A549 (cell line): ENCODE data around the gene SEMA3C. TPM values are rescaled to one million over a fixed set of nuclear protein-coding genes. Genes with fewer than 3 reads are reported as not detected.

Source experiments
- ATAC-seq, 2 experiments: fragments of 200-7000 bp in 1 of 2; fragments of >200 bp in 1 of 2; cut with Nextera tagmentation in 1 of 2; cut with Tn5 transposase in 1 of 2; 3 replicates each; pipeline versions ENCODE4 v1.8.0 to v1.9.1; 2018 to 2020; ENCODE audit warnings: mild to moderate bottlenecking in 1 of 2, moderate library complexity in 1 of 2
- CTCF ChIA-PET: fragments of 300-600 bp; sonication (Branson Sonifier 250); formaldehyde crosslinking; extraction: SDS; loops from one replicate; lab custom pipeline; 2021; ENCODE audit warnings: antibody characterized with exemption, inconsistent platforms; lab: Yijun Ruan, JAX
- POLR2A ChIA-PET: fragments of 350-600 bp; formaldehyde crosslinking; extraction: SDS; loops from one replicate; lab custom pipeline; 2021; ENCODE audit warnings: antibody characterized with exemption, inconsistent platforms; lab: Yijun Ruan, JAX
- DNase-seq, 2 experiments: peaks; one replicate each; pipeline versions ENCODE4 v3.0.0 to v3.0.0-alpha.2; 2011 to 2016; ENCODE audit warnings: low read depth in 1 of 2, low spot score in 1 of 2
- FAIRE-seq: peaks from 2 replicates; lab custom pipeline; 2011; peaks lifted over from hg19 to GRCh38; lab: Jason Lieb, UNC
- H3K27ac ChIP-seq, 2 experiments: fragments of >200 bp; sonication (Bioruptor Twin); formaldehyde crosslinking; 3 replicates each; pipeline ENCODE4 v1.5.1; 2016 to 2017
- H3K4me1 ChIP-seq: fragments of >200 bp; sonication (Bioruptor Twin); formaldehyde crosslinking; 3 replicates; pipeline ENCODE4 v1.6.1; 2016
- H3K4me2 ChIP-seq: fragments of >200 bp; sonication (Bioruptor Twin); formaldehyde crosslinking; 3 replicates; pipeline ENCODE4 v1.6.1; 2016
- H3K4me3 ChIP-seq: fragments of >200 bp; sonication (Bioruptor Twin); formaldehyde crosslinking; 3 replicates; pipeline ENCODE4 v1.5.1; 2016
- H3K9me3 ChIP-seq: fragments of >200 bp; sonication (Bioruptor Twin); formaldehyde crosslinking; 3 replicates; pipeline ENCODE4 v1.6.1; 2016
- BHLHE40 ChIP-seq: IDR thresholded peaks from 2 replicates; pipeline ENCODE4 v1.6.1; 2012; ENCODE audit warnings: low read depth, low read length, inconsistent platforms
- CBX2 ChIP-seq: fragments of 200-600 bp; sonication (generic); IDR thresholded peaks from 2 replicates; pipeline ENCODE4 v1.6.1; 2016; ENCODE audit warnings: low read depth, mild to moderate bottlenecking, borderline replicate concordance
- CHD2 ChIP-seq: fragments of 150-350 bp; IDR thresholded peaks from 2 replicates; pipeline ENCODE4 v1.6.1; 2014; ENCODE audit warnings: low read length; ENCODE audit not compliant: partially characterized antibody
- EHF ChIP-seq: fragments of 250-450 bp; sonication (Bioruptor Pico); IDR thresholded peaks from 2 replicates; pipeline ENCODE4 v1.5.0; 2020; ENCODE audit warnings: mild to moderate bottlenecking
- FOSL2 ChIP-seq, 2 experiments: fragments of 450-650 bp in 1 of 2; fragments of >200 bp in 1 of 2; sonication (Bioruptor Twin) in 1 of 2; formaldehyde crosslinking; IDR thresholded peaks; 2 replicates each; pipeline versions ENCODE4 v1.5.0 to v1.6.1; 2016 to 2020; ENCODE audit warnings: mild to moderate bottlenecking in 1 of 2, moderate library complexity in 1 of 2
- FOXS1 ChIP-seq: fragments of 250-450 bp; sonication (Bioruptor Pico); IDR thresholded peaks from 2 replicates; pipeline ENCODE4 v1.5.0; 2020; ENCODE audit warnings: mild to moderate bottlenecking, moderate library complexity
- GATA3 ChIP-seq: IDR thresholded peaks from 2 replicates; pipeline ENCODE4 v1.6.1; 2012; ENCODE audit warnings: borderline replicate concordance
- JUN ChIP-seq, 2 experiments: fragments of >200 bp; sonication (Bioruptor Twin); formaldehyde crosslinking; IDR thresholded peaks; 2 replicates in 1 of 2; 3 replicates in 1 of 2; pipeline ENCODE4 v1.6.1; 2016 to 2017
- JUNB ChIP-seq: fragments of >200 bp; sonication (Bioruptor Twin); formaldehyde crosslinking; IDR thresholded peaks from 2 replicates; pipeline ENCODE4 v1.6.1; 2016
- NR3C1 ChIP-seq: fragments of >200 bp; sonication (Bioruptor Twin); formaldehyde crosslinking; IDR thresholded peaks from 3 replicates; pipeline ENCODE4 v1.6.1; 2017
- PHF8 ChIP-seq: fragments of 200-600 bp; sonication (generic); IDR thresholded peaks from 2 replicates; pipeline ENCODE4 v1.6.1; 2016; ENCODE audit warnings: low read depth, mild to moderate bottlenecking, antibody characterized with exemption, moderate library complexity, borderline replicate concordance
- POLR2AphosphoS2 ChIP-seq: conservative IDR thresholded peaks from 2 replicates; pipeline ENCODE4 v1.6.1; 2012; ENCODE audit warnings: low read length, improper control_type of control experiment, inconsistent platforms
- RAD21 ChIP-seq, 2 experiments: fragments of >200 bp in 1 of 2; sonication (Bioruptor Twin) in 1 of 2; formaldehyde crosslinking in 1 of 2; IDR thresholded peaks in 1 of 2; conservative IDR thresholded peaks in 1 of 2; 2 replicates in 1 of 2; 3 replicates in 1 of 2; pipeline ENCODE4 v1.6.1; 2012 to 2018; ENCODE audit warnings: inconsistent platforms in 1 of 2
- RARB ChIP-seq: fragments of 250-450 bp; sonication (Bioruptor Pico); IDR thresholded peaks from 2 replicates; pipeline ENCODE4 v1.8.0; 2021; ENCODE audit warnings: mild to moderate bottlenecking, moderate library complexity
- SMC3 ChIP-seq: fragments of >200 bp; sonication (Bioruptor Twin); formaldehyde crosslinking; IDR thresholded peaks from 3 replicates; pipeline ENCODE4 v1.6.1; 2018; ENCODE audit warnings: inconsistent platforms
- TP53 ChIP-seq: fragments of 250-450 bp; sonication (Bioruptor Pico); IDR thresholded peaks from 2 replicates; pipeline ENCODE4 v1.5.0; 2021; ENCODE audit warnings: mild to moderate bottlenecking, moderate library complexity
- ZFP36 ChIP-seq: fragments of 450-650 bp; IDR thresholded peaks from 2 replicates; pipeline ENCODE4 v1.6.1; 2014; ENCODE audit warnings: borderline replicate concordance; ENCODE audit not compliant: partially characterized antibody
- WGBS: methylation state at CpG from one replicate; pipeline ENCODE4 v1.1.6; 2017; ENCODE audit errors: missing lambda C conversion rate; 5-methylcytosine and 5-hydroxymethylcytosine counted together
- polyA plus RNA-seq, 4 experiments: library from polyadenylated mRNA; depleted of rRNA in 3 of 4; stranded (reverse); fragments of >200 nt; fragmentation: RNase III in 1 of 4; extraction: RNeasy Plus Mini Kit Qiagen cat#74134 plus additional on column Dnase treatment in 1 of 4; gene quantifications; 2 replicates in 3 of 4; 3 replicates in 1 of 4; pipeline ENCODE4 v1.2.3, GENCODE V29; 2011 to 2017
- TF ChIP-seq, protein P1 (sequence below): fragments of 250-450 bp; sonication (Bioruptor Pico); IDR thresholded peaks from 2 replicates; pipeline ENCODE4 v1.5.0; 2021; ENCODE audit warnings: mild to moderate bottlenecking, moderate library complexity, borderline replicate concordance
- TF ChIP-seq, protein P2 (sequence below): fragments of >200 bp; sonication (Bioruptor Twin); formaldehyde crosslinking; IDR thresholded peaks from 3 replicates; pipeline ENCODE4 v1.6.1; 2016
- TF ChIP-seq, protein P3 (sequence below): IDR thresholded peaks from 2 replicates; pipeline ENCODE4 v1.6.1; 2012; ENCODE audit warnings: low read depth, borderline replicate concordance
- TF ChIP-seq, protein P4 (sequence below): fragments of >200 bp; sonication (Bioruptor Twin); formaldehyde crosslinking; IDR thresholded peaks from 2 replicates; pipeline ENCODE4 v1.6.1; 2016
- TF ChIP-seq, protein P5 (sequence below): IDR thresholded peaks from 2 replicates; pipeline ENCODE4 v1.6.1; 2012

The SEMA3C gene
- polyA plus RNA-seq, 2 of the 4 experiments (the other 2 are of a cell fraction), result 78.1 to 212 TPM

DNA sequence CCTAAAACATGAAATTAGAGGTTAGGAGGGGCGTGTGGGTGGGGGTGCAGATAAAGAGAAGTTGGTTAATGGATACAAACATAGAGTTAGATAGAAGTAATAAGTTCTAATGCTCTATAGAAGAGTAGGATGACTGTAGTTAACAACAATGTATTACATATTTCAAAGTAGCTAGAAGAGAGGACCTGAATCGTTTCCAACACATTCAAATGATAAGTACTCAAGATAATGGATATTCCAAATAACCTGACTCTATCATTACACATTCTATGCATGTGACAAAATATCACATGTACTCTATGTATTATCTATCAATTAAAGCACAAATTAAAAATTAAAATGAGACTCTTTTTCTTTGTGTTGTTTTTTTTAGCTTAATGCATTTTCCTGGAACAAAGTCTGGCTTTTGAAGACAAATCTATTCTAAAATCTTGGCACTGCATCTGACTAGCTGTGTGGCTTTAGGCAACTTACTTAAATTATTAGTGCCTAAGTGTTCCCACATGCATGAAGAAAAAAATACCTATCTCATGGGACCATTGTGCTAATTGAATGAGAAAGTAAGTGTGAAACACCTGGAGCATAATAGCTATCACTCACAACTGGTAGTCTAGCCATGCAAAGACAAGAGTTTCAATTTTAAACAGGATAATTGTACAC, 75.7 kb downstream of the SEMA3C start (continued):
- TF ChIP-seq, protein P1, sequence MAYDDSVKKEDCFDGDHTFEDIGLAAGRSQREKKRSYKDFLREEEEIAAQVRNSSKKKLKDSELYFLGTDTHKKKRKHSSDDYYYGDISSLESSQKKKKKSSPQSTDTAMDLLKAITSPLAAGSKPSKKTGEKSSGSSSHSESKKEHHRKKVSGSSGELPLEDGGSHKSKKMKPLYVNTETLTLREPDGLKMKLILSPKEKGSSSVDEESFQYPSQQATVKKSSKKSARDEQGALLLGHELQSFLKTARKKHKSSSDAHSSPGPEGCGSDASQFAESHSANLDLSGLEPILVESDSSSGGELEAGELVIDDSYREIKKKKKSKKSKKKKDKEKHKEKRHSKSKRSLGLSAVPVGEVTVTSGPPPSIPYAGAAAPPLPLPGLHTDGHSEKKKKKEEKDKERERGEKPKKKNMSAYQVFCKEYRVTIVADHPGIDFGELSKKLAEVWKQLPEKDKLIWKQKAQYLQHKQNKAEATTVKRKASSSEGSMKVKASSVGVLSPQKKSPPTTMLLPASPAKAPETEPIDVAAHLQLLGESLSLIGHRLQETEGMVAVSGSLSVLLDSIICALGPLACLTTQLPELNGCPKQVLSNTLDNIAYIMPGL (CRISPR knock-in tag), result no peak
- TF ChIP-seq, protein P2, sequence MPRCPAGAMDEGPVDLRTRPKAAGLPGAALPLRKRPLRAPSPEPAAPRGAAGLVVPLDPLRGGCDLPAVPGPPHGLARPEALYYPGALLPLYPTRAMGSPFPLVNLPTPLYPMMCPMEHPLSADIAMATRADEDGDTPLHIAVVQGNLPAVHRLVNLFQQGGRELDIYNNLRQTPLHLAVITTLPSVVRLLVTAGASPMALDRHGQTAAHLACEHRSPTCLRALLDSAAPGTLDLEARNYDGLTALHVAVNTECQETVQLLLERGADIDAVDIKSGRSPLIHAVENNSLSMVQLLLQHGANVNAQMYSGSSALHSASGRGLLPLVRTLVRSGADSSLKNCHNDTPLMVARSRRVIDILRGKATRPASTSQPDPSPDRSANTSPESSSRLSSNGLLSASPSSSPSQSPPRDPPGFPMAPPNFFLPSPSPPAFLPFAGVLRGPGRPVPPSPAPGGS, result no peak
- TF ChIP-seq CHD2, result no peak
- TF ChIP-seq, all 56 proteins: peak for 0

DNA sequence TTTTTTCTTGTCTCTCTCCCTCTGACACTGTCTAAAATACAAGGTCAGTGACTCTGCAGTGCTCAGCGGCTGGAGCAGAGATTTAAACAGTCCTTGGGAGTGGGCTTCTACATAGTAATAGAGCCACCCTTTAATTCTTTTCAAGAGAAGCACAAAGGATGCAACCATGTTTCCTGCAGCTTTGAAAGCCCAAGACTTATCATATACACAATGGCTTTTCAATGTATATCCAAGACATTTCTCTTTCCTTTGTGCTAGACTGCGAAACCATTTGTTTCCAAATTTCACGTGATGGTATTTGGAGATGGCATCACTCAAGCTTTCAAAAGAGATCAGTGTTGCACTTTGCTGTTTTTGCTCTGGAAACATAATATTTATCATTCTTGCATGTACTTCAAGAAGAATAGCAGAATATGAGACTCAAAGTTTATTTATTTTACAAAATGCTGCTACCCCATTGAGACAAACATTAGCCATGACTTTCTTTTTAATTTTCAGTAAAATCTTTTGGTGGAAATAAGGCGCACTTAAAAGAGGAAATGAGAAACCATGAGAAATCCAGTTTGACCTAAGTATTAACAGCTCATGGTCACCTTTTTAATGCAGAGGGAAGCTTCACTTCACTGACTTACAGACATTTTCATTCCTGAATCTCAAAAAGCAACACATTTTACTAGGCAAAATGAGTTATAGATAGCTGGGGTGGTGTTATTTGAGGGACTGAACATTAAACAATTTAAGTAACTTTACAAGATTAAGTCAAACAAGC, 76.6 kb downstream of the SEMA3C start:
- peak overlapping the region; percentile 26 to 49; a peak in 5 of 6 replicates for H3K27ac ChIP-seq
- no peaks in the 10 kb centered on the region for H3K9me3 ChIP-seq
- peak overlapping the region; percentile 61 for H3K4me2 ChIP-seq
- FAIRE-seq (peak; percentile 46), DNase-seq (no peak), ATAC-seq (peak; percentile 10 to 54; a peak in 3 of 6 replicates)
- H3K4me3 ChIP-seq, result no peak overlapping the region
- 75% methylated on average over 4 of the region's 4 CpGs for WGBS
- ChIA-PET POLR2A (no interaction called here), CTCF (interaction anchor here (0.9 to 1.8 kb wide), 2 partner anchors 16 to 19 kb away, joined by 3 to 5 read pairs; no protein-coding TSS in a partner anchor)
- peaks cover 73% of the 10 kb centered on the region for H3K4me1 ChIP-seq
- TF ChIP-seq PHF8 (no peak), ZFP36 (no peak), BHLHE40 (no peak), RARB (no peak), TP53 (CRISPR knock-in tag) (no peak), NR3C1 (no peak), FOSL2 (IDR thresholded peaks at IDR 0.05) (no peak), FOSL2 (CRISPR knock-in tag; IDR thresholded peaks at IDR 0.05) (no peak), EHF (CRISPR knock-in tag) (no peak), FOXS1 (CRISPR knock-in tag) (no peak), POLR2AphosphoS2 (no peak), CBX2 (no peak), RAD21 (conservative IDR thresholded peaks at IDR 0.05 in 1 of 2, IDR thresholded peaks at IDR 0.05 in 1 of 2) (no peak), JUNB (no peak), GATA3 (no peak), SMC3 (no peak), JUN (IDR thresholded peaks at IDR 0.05) (no peak)
- TF ChIP-seq, protein P3, sequence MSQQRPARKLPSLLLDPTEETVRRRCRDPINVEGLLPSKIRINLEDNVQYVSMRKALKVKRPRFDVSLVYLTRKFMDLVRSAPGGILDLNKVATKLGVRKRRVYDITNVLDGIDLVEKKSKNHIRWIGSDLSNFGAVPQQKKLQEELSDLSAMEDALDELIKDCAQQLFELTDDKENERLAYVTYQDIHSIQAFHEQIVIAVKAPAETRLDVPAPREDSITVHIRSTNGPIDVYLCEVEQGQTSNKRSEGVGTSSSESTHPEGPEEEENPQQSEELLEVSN, result no peak
- TF ChIP-seq, protein P4, sequence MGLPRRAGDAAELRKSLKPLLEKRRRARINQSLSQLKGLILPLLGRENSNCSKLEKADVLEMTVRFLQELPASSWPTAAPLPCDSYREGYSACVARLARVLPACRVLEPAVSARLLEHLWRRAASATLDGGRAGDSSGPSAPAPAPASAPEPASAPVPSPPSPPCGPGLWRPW, result no peak
- TF ChIP-seq, protein P2, result no peak
- TF ChIP-seq, protein P5, sequence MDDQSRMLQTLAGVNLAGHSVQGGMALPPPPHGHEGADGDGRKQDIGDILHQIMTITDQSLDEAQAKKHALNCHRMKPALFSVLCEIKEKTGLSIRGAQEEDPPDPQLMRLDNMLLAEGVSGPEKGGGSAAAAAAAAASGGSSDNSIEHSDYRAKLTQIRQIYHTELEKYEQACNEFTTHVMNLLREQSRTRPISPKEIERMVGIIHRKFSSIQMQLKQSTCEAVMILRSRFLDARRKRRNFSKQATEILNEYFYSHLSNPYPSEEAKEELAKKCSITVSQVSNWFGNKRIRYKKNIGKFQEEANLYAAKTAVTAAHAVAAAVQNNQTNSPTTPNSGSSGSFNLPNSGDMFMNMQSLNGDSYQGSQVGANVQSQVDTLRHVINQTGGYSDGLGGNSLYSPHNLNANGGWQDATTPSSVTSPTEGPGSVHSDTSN, result no peak
